HG03196 (cell line): ENCODE results near the gene PSMB8.

ENCODE experiments used
- ATAC-seq: cut with Tn5 transposase; IDR thresholded peaks from one replicate; pipeline ENCODE4 v1.9.1; 2021; ENCODE audit not compliant: unreplicated experiment

Gene PSMB8

GRCh38 chr6:32799740-32800139, 44.1 kb downstream of the PSMB8 start:
- ATAC-seq = no peak

- ATAC-seq = no peak
These were observed 44.7 kb downstream of the PSMB8 start for GRCh38 chr6:32799168-32799567.

GRCh38 chr6:32796848-32797776, 46.7 kb downstream of the PSMB8 start:
- ATAC-seq = no peak

GRCh38 chr6:32794510-32794909, 49.3 kb downstream of the PSMB8 start:
- ATAC-seq = no peak

GRCh38 chr6:32792901-32793435, 50.9 kb downstream of the PSMB8 start:
- no peak for ATAC-seq
